ENCODE results near the gene GALNT8. TPM values are rescaled to one million over a fixed set of nuclear protein-coding genes. Genes with fewer than 3 reads are reported as not detected.

Gene GALNT8
- total RNA-seq, 1 experiment from 2014 or later = 8.8 TPM

GRCh38 chr12:4820971-4821370 lies 100.8 kb downstream of the GALNT8 start (continued):
- no peak for TF ChIP-seq ZNF396 (CRISPR knock-in tag; IDR thresholded peaks at IDR 0.05; ENCODE audit: borderline replicate concordance)
- TF ChIP-seq E2F5 (CRISPR knock-in tag; IDR thresholded peaks at IDR 0.05) = no peak
- no peak for TF ChIP-seq FOXP1 (CRISPR knock-in tag; IDR thresholded peaks at IDR 0.05; ENCODE audit: borderline replicate concordance)

Other genes starting within 250 kb of the GALNT8 start
- 39.4 to 45.2 TPM (median 41.9 TPM) in 3 replicates for gene RAD51AP1, start 181.5 kb upstream of the GALNT8 start, total RNA-seq (2021)
- gene DYRK4, start 158.2 kb upstream of the GALNT8 start, total RNA-seq (2021) = 8.8 to 12.2 TPM (median 11.3 TPM) in 3 replicates
- 1.8 to 2.6 TPM (median 1.9 TPM) in 3 replicates for gene AKAP3, start 71.3 kb upstream of the GALNT8 start, total RNA-seq (2021)
- 65.8 to 97.8 TPM (median 71.4 TPM) in 3 replicates for gene NDUFA9, start 71.3 kb upstream of the GALNT8 start, total RNA-seq (2021)
- 0.04 to 0.11 TPM (median 0.07 TPM) in 3 replicates for gene KCNA1, start 189.5 kb downstream of the GALNT8 start, total RNA-seq (2021)